ENCODE measurements around the gene KCNT2. TPM values are rescaled to one million over a fixed set of nuclear protein-coding genes. Genes with fewer than 3 reads are reported as not detected.

The KCNT2 gene
- total and polyA plus RNA-seq, 9 of the 15 experiments (the other 6 are each of a cell fraction or from before 2014, with no cell fraction given) = 0.13 to 0.73 (median 0.28) TPM

DNA sequence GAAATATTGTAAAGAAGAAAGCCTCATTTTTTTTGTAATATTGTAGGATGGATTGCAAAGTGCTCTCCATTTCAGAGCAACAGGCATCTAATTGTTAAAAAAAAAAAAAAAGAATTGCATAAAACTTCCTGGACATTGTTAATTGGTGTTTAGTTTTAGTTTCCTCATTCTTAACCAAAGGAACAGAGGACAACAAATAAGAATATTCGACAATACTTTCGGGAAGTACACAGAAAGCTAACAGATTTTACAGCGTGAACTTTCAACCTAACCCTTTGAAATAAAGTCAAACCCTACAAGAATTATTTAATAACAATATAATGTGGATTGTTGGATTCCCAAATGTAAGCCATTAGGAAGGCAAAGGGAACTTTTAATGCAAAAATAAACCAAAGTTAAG, 284.4 kb downstream of the KCNT2 start:
- TF ChIP-seq NFYB (IDR thresholded peaks at IDR 0.05; ENCODE audit: extremely low read depth, insufficient read length) = no peak
- no peak for TF ChIP-seq ZHX1 (conservative IDR thresholded peaks at IDR 0.05; ENCODE audit: low read length)
- TF ChIP-seq TCFL5 (CRISPR knock-in tag; conservative IDR thresholded peaks at IDR 0.05) = no peak
- TF ChIP-seq CREB3L1 (IDR thresholded peaks at IDR 0.05; ENCODE audit: borderline replicate concordance, low read depth) = no peak
- TF ChIP-seq SMARCA5 (IDR thresholded peaks at IDR 0.05) = no peak
- no peak for TF ChIP-seq JUNB (CRISPR knock-in tag; conservative IDR thresholded peaks at IDR 0.05)
- TF ChIP-seq ZNF57 (CRISPR knock-in tag; IDR thresholded peaks at IDR 0.05) = no peak
- TF ChIP-seq HMG20B (CRISPR knock-in tag; IDR thresholded peaks at IDR 0.05) = no peak
- no peak for TF ChIP-seq NFIX (CRISPR knock-in tag; IDR thresholded peaks at IDR 0.05; ENCODE audit: low read depth)
- no peak for TF ChIP-seq ZNF551 (CRISPR knock-in tag; IDR thresholded peaks at IDR 0.05)
- TF ChIP-seq ZKSCAN1 (IDR thresholded peaks at IDR 0.05; ENCODE audit: low read depth, low read length) = no peak
- no peak for TF ChIP-seq PML (IDR thresholded peaks at IDR 0.05; ENCODE audit: low read length)
- TF ChIP-seq EGR1 (conservative IDR thresholded peaks at IDR 0.05) = no peak
- TF ChIP-seq DACH1 (IDR thresholded peaks at IDR 0.05; ENCODE audit: partially characterized antibody) = no peak
- TF ChIP-seq MYNN (IDR thresholded peaks at IDR 0.05) = no peak
- no peak for TF ChIP-seq MYNN (CRISPR knock-in tag; IDR thresholded peaks at IDR 0.05)
- TF ChIP-seq ILK (tag; IDR thresholded peaks at IDR 0.05; ENCODE audit: borderline replicate concordance, low read depth) = no peak
- no peak for TF ChIP-seq PTRF (tag; IDR thresholded peaks at IDR 0.05)
- Histone ChIP-seq H3K4me3 (no peak overlapping the region), H3K4me2 (ENCODE audit: insufficient read depth, low read length) (no peak overlapping the region), H4K20me1 (replicated peaks; ENCODE audit: control insufficient read depth, insufficient read depth, low read length) (no peaks in the 10 kb centered on the region), H3K27me3 (ENCODE audit: control insufficient read depth in 2 of 2, insufficient read depth in 2 of 2, low read length in 2 of 2) (no peaks in the 10 kb centered on the region), H3K79me2 (ENCODE audit: control insufficient read depth, insufficient read depth, low read length) (no peaks in the 10 kb centered on the region), H3K9me1 (ENCODE audit: control insufficient read depth, insufficient read depth, low read length) (no peaks in the 10 kb centered on the region), H3K9me3 (replicated peaks; ENCODE audit: control insufficient read depth, insufficient read depth, low read depth, low read length) (no peaks in the 10 kb centered on the region), H3K36me3 (ENCODE audit: control insufficient read depth, insufficient read depth, low read length) (no peaks in the 10 kb centered on the region), H3K9ac (ENCODE audit: insufficient read depth in 1 of 2, low read depth in 2 of 2, low read length in 2 of 2) (no peak overlapping the region), H3K4me1 (replicated peaks in 1 of 2; ENCODE audit: control insufficient read depth in 2 of 2, insufficient read depth in 2 of 2, low read length in 2 of 2) (no peaks in the 10 kb centered on the region), H3K27ac (ENCODE audit: extremely low read depth, low read depth, low read length) (no peak overlapping the region), H2AFZ (ENCODE audit: low read depth, low read length) (no peak overlapping the region)
- DNase-seq (ENCODE audit: extremely low read depth in 1 of 4, low spot score in 3 of 4) (no peak), ATAC-seq (no peak), FAIRE-seq (no peak)
- ChIA-PET POLR2A (no interaction called here), CTCF (ENCODE audit: low intra/inter-chr PET ratio) (no interaction called here)
- in situ Hi-C loops (cut with MboI) (no loop called here), intact Hi-C loops (cut with micrococcal nuclease) (no loop called here)
- WGBS (ENCODE audit: insufficient coverage, low coverage, missing lambda C conversion rate) = 8% methylated on average over 3 of the region's 3 CpGs
- no TSS peak for BruUV-seq (replicated peaks)
